Kidney (tissue), 14 donors: ENCODE measurements around the gene NEGR1. TPM values are rescaled to one million over a fixed set of nuclear protein-coding genes. Genes with fewer than 3 reads are reported as not detected.
A peak's percentile ranks its signal among the peaks of the same experiment; 100 is the strongest.

Experiments
- DNase-seq, 5 donors: peaks; one replicate each; pipeline ENCODE4 v3.0.0-alpha.2; 2013 to 2020
- FAIRE-seq: peaks from 2 replicates; lab custom pipeline; 2012; peaks lifted over from hg19 to GRCh38; lab: Jason Lieb, UNC
- H3K27ac ChIP-seq, 2 donors: one replicate each; pipeline ENCODE4 v1.7.0; 2013; ENCODE audit warnings: low read depth in 2 of 2, low read length in 2 of 2, inconsistent platforms in 1 of 2
- H3K27me3 ChIP-seq: one replicate; pipeline ENCODE4 v1.7.1; 2013; ENCODE audit warnings: low read length, inconsistent platforms; ENCODE audit not compliant: control insufficient read depth, insufficient read depth
- H3K36me3 ChIP-seq, 3 donors: one replicate each; pipeline versions ENCODE4 v1.7.0 to v1.7.1; 2013; ENCODE audit warnings: low read length in 3 of 3, control low read depth in 1 of 3, inconsistent platforms in 1 of 3; ENCODE audit not compliant: insufficient read depth in 3 of 3, control insufficient read depth in 2 of 3
- H3K4me1 ChIP-seq, 3 donors: one replicate each; pipeline versions ENCODE4 v1.7.0 to v1.7.1; 2013; ENCODE audit warnings: low read length in 3 of 3, inconsistent platforms in 1 of 3, low read depth in 1 of 3; ENCODE audit not compliant: control insufficient read depth in 2 of 3, insufficient read depth in 2 of 3
- H3K4me3 ChIP-seq, 3 donors: one replicate each; pipeline versions ENCODE4 v1.7.0 to v1.8.1; 2013; ENCODE audit warnings: low read length in 3 of 3, control low read depth in 1 of 3, inconsistent platforms in 1 of 3
- H3K9ac ChIP-seq, 3 donors: one replicate each; pipeline versions ENCODE4 v1.7.0 to v1.7.1; 2013; ENCODE audit warnings: low read length in 3 of 3, control low read depth in 1 of 3, inconsistent platforms in 1 of 3
- H3K9me3 ChIP-seq, 3 donors: one replicate each; pipeline versions ENCODE4 v1.7.0 to v1.7.1; 2013; ENCODE audit warnings: low read length in 3 of 3, control low read depth in 1 of 3, inconsistent platforms in 1 of 3; ENCODE audit not compliant: control insufficient read depth in 2 of 3, insufficient read depth in 1 of 3
- intact Hi-C: fragments of 100-400 bp; cut with DNase I; formaldehyde crosslinking; loops from one replicate; pipeline ENCODE4 v1.11.1; 2022
- polyA plus RNA-seq: library from polyadenylated mRNA; stranded (reverse); fragments of 350-450 nt; fragmentation: Illumina TruSeq; extraction: RNeasy Lipid Tissue Mini Kit (QIAGEN cat#74804); gene quantifications from one replicate; pipeline ENCODE4 v1.2.3, GENCODE V29; 2014; ENCODE audit warnings: low read depth, low replicate concordance; ENCODE audit not compliant: insufficient read depth
- total RNA-seq: library from RNA; stranded (reverse); fragmentation: NEBNext Ultra II Directional; extraction: Animal tissue kit (Norgen Biotek cat#: 25700); gene quantifications from one replicate; pipeline ENCODE4 v1.2.1, GENCODE V29; 2021
- TF ChIP-seq, protein P1 (sequence below): IDR thresholded peaks from 3 replicates; pipeline ENCODE4 v1.5.1; 2012; ENCODE audit warnings: mild to moderate bottlenecking, moderate library complexity, borderline replicate concordance; ENCODE audit not compliant: insufficient read depth; ENCODE audit errors: extremely low read depth
- donor health status: control.
- donor health status: control.
- donor health status: control.
- donor health status: control.
- donor health status: control.
- donor health status: DM: yes; HTN: yes; CAD: no.
- donor health status: Normal renal cell carcinoma (clear cell type).

The NEGR1 gene
- total and polyA plus RNA-seq, 2 donors from 2014 or later: 3.0 to 10.2 TPM

DNA sequence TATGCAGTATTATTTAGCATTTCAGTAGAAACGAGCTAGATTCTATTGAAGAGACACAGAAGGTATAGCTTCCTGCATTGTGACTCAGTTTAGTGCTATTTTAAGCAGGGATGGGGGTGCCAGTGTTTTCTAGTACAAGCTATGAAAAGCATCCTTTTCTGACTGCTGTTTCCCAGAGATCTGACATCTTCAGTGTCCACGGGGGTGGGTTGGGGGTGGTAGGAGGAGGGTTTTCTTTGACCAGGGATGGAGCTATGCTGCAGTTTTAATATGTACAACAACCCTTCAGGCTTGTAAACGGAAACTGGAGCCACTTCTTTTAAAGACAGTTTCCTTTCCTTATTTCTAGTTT lies 2.7 kb upstream of the NEGR1 start:
- peak overlapping the region in 1 of 3 donors; percentile 77 for H3K9ac ChIP-seq
- H3K4me1 ChIP-seq: peaks cover 0 to 4% (median 0%) of the 10 kb centered on the region in 3 donors
- TF ChIP-seq, protein P1, sequence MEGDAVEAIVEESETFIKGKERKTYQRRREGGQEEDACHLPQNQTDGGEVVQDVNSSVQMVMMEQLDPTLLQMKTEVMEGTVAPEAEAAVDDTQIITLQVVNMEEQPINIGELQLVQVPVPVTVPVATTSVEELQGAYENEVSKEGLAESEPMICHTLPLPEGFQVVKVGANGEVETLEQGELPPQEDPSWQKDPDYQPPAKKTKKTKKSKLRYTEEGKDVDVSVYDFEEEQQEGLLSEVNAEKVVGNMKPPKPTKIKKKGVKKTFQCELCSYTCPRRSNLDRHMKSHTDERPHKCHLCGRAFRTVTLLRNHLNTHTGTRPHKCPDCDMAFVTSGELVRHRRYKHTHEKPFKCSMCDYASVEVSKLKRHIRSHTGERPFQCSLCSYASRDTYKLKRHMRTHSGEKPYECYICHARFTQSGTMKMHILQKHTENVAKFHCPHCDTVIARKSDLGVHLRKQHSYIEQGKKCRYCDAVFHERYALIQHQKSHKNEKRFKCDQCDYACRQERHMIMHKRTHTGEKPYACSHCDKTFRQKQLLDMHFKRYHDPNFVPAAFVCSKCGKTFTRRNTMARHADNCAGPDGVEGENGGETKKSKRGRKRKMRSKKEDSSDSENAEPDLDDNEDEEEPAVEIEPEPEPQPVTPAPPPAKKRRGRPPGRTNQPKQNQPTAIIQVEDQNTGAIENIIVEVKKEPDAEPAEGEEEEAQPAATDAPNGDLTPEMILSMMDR: no peak
- no peaks in the 10 kb centered on the region for H3K27me3 ChIP-seq
- no peak overlapping the region for H3K27ac ChIP-seq
- DNase-seq (peak in 2 of 5 donors; percentile 6 to 19), FAIRE-seq (no peak)
- no peaks in the 10 kb centered on the region for H3K9me3 ChIP-seq
- intact Hi-C loops: no loop called here
- no peaks in the 10 kb centered on the region for H3K36me3 ChIP-seq
- H3K4me3 ChIP-seq: peak overlapping the region; percentile 90 to 98 (median 96)

DNA sequence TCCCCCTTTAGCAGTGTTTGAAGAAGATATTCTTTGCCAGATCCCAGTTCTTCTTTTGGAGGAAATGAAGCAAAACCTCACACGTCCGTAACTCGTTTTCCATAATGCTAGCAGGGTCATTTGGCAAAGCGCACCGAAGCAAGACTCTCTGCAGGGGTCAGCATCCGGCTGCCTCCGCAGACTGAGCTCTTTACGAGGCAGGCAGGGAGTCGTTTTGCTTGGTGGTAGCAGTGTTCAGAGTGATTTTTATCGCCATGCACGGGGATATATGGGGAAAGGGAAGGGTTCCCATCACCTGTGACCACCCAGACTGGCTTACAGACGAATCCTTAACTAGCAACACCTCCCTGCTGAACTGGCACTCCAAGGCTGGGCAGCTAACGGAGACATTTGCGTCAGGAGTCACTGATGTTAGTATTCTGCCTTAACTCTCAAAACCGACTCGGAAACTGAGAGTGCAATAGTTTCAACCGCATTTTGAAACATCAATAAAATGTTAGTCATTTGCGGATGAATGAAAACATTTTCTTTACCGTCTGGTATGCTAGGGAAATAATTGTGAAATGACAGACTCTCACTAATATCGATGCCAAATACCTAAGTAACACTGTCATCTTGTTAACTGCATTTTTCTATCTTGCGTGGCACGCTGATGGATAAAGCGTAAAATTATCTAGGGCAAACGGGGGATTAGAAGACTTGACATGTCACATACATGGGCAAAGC lies 2.2 kb upstream of the NEGR1 start:
- peak overlapping the region; percentile 95 to 96 for H3K27ac ChIP-seq

DNA sequence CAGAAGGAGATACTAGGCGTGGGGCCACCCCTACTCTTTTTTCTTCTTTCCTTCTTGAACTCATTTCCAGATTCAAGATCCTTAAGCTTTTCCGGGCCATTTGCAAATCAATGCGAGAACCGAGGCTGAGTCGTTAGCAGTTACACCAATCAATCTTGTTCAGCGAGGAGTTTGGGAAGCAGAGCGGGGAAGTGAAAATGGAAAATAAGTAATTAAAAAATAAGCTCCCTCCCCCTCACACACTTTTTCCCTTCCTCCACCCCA lies 1.7 kb upstream of the NEGR1 start:
- Histone ChIP-seq H3K27ac (peak overlapping the region; percentile 95 to 96), H3K9me3 (no peaks in the 10 kb centered on the region), H3K27me3 (no peaks in the 10 kb centered on the region), H3K9ac (peak overlapping the region; percentile 77 to 93 (median 86)), H3K4me3 (peak overlapping the region; percentile 90 to 98 (median 96)), H3K36me3 (no peaks in the 10 kb centered on the region), H3K4me1 (peaks cover 0 to 4% (median 0%) of the 10 kb centered on the region in 3 donors)
- no peak for FAIRE-seq
- TF ChIP-seq, protein P1: no peak
- intact Hi-C loops: no loop called here
- no peak for DNase-seq

More for the DNA sequence above, 2.2 kb upstream of the NEGR1 start:
- TF ChIP-seq, protein P1: no peak
- FAIRE-seq: no peak
- Histone ChIP-seq H3K27me3 (no peaks in the 10 kb centered on the region), H3K9ac (peak overlapping the region; percentile 77 to 93 (median 86)), H3K36me3 (no peaks in the 10 kb centered on the region), H3K9me3 (no peaks in the 10 kb centered on the region), H3K4me3 (peak overlapping the region; percentile 90 to 98 (median 96)), H3K4me1 (peaks cover 0 to 4% (median 0%) of the 10 kb centered on the region in 3 donors)
- intact Hi-C loops: no loop called here
- peak; percentile 66 to 85 (median 69) for DNase-seq
